Middle frontal gyrus (tissue), 1 donor: ENCODE results near the gene PRX.
"Not testable (repeated sequence)": the region's sequence is repeated elsewhere in the genome, so short reads cannot be mapped to it uniquely, and the experiment has no call there.

Experiments used
- DNase-seq: peaks from one replicate; pipeline ENCODE4 v3.0.0-alpha.2; 2015; ENCODE audit warnings: low spot score; ENCODE audit errors: extremely low spot score

Gene PRX, protein sequence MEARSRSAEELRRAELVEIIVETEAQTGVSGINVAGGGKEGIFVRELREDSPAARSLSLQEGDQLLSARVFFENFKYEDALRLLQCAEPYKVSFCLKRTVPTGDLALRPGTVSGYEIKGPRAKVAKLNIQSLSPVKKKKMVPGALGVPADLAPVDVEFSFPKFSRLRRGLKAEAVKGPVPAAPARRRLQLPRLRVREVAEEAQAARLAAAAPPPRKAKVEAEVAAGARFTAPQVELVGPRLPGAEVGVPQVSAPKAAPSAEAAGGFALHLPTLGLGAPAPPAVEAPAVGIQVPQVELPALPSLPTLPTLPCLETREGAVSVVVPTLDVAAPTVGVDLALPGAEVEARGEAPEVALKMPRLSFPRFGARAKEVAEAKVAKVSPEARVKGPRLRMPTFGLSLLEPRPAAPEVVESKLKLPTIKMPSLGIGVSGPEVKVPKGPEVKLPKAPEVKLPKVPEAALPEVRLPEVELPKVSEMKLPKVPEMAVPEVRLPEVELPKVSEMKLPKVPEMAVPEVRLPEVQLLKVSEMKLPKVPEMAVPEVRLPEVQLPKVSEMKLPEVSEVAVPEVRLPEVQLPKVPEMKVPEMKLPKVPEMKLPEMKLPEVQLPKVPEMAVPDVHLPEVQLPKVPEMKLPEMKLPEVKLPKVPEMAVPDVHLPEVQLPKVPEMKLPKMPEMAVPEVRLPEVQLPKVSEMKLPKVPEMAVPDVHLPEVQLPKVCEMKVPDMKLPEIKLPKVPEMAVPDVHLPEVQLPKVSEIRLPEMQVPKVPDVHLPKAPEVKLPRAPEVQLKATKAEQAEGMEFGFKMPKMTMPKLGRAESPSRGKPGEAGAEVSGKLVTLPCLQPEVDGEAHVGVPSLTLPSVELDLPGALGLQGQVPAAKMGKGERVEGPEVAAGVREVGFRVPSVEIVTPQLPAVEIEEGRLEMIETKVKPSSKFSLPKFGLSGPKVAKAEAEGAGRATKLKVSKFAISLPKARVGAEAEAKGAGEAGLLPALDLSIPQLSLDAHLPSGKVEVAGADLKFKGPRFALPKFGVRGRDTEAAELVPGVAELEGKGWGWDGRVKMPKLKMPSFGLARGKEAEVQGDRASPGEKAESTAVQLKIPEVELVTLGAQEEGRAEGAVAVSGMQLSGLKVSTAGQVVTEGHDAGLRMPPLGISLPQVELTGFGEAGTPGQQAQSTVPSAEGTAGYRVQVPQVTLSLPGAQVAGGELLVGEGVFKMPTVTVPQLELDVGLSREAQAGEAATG (N-terminal part only)

DNA sequence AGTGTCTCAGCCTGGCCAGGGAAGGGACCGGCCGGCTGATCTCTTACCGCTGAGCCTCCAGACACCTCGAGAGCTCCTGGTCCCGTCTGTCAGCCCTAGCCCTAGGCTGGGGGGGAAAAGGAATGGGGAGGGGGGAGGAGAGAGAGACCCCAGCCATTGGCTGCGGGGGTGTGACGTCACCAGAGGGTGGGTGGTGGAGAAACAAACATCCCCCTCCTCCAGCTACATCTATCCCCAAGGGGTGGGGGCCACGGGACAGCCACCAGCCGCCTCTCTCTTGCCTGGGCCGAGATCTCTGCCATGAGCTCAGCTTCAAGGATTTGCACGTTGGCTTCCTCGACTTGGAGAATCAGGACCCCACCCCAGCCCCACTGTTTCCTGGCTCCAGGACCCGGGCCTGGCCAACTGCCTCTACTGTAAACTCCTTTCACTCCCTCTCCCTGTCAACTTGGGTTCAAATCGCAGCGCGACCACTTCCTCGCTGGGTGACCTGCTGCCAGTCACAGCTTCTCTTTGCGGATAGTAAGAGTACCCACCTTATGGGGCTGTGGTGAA, at the start of gene PRX:
Gene PRX, minus strand, starts transcription at position 88 of the 555 bp plus-strand sequence. CDS start 5,446 bp downstream, outside the sequence.
- no peak for DNase-seq

DNA sequence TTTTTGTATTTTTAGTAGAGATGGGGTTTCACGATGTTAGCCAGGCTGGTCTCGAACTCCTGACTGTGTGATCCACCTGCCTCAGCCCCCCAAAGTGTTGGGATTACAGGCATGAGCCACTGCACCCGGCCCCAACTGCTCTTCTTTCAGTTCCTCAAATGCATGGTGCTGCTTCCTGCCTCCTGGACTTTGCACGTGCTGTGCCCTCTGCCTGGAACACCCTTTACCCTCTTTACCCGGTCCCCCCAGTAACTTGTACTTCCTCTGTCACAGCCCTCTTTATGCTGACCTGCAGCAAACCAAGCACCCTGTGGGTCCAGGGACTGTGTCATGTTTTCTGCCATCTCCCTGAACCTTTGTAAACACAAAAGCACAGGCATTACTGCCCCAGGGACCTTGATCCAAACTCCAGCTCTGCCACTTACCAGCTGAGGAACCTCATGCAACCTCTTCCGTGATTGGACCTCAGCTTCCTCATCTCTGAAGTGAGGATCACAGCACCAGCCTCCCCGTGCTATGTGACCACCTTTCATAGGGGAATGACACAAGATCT, 48.6 kb upstream of the PRX start:
- no peak for DNase-seq

DNA sequence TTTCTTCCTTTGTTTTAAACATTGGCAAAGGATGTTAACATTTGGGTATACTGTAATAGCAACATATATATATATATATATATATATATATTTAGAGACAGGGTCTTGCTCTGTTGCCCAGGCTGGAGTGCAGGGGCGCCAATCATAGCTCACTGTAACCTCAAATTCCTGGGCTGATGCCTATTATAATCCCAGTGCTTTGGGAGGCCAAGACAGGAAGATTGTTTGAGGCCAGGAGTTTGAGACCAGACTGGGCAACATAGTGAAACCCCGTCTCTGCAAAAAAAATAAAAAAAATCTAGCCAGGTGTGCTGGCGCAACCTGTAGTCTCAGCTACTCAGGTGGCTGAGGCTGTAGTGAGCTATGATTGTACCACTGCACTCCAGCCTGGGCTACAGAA, 47.0 kb upstream of the PRX start:
- no peak for DNase-seq

DNA sequence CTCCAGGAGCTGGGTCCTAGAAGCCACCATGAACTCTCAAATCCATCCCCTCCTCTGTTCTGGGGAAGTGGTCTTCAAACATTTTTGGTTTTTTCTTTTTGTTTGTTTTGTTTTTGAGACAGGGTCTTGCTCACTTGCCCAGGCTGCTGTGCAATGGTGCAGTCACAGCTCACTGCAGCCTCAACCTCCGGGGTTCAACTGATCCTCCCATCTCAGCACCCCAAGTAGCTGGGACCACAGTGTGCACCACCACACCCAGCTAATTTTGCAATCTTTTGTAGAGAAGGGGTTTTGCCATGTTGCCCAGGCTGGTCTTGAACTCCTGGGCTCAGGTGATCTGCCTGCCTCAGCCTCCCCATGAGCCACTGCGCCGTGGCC, 45.4 kb upstream of the PRX start:
- no peak for DNase-seq

DNA sequence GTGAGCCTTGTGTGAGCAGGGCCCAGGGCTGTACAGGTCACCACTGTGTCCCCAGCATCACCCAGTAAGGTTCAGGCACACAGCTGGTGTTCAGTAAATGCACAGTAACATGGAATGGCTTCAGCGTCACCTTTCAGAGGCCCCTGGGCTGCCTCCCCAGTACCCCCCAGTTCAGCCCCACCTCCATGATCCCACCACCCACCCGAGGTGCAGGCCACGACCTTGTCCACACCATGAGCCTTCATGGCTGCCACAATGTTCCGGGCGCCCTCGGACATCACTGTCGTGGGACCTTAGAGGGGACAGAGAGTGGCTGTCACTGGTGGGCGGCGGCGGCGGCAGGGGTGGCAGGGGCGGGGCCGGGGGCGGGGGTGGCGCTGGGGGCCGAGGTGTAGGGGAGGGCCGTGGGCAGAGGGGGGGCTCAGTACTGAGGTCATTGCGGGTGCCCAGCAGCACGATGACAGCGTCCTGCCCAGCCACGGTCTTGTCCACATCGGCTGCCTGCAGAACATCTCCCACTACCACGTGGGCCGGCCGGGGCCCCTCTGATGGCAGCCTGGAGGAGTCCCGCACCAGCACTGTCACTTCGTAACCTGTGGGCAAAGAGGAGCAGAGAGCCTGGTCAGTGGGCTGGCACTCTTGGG, 44.9 kb upstream of the PRX start:
- DNase-seq, result no peak

DNA sequence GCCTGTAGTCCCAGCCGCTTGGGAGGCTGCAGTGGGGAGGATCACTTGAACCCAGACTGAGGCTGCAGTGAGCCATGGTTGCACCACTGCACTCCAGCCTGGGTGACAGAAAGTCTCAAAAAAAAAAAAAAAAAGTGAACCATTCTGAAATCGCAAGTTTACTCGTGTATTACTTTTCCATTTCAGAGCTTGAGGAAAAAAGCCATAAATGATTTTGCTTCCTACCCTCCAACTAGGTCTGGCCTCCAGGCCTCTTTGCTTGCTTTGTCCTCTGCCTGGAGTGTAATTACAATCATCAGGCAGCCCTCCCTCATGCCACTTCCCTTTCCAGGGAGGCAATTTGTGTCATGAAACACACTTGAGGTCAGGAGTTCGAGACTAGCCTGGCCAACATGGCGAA, 43.9 kb upstream of the PRX start:
- no peak for DNase-seq

DNA sequence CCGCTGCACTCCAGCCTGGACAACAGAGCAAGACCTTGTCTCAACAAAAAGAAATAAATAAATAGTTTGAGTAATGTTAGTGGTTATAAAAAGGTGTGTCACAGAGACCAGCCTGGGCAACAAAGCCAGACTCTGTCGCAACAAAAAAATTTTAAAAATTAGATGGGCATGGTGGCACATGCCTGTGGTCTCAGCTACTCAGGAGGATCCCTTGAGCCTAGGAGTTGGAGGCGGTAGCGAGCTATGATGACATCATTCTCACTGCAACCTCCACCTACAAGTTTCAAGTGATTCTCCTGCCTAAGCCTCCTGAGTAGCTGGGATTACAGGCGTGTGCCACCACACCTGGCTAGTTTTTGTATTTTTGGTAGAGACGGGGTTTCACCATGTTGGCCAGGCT, 40.8 kb upstream of the PRX start:
- not testable (repeated sequence) for DNase-seq

DNA sequence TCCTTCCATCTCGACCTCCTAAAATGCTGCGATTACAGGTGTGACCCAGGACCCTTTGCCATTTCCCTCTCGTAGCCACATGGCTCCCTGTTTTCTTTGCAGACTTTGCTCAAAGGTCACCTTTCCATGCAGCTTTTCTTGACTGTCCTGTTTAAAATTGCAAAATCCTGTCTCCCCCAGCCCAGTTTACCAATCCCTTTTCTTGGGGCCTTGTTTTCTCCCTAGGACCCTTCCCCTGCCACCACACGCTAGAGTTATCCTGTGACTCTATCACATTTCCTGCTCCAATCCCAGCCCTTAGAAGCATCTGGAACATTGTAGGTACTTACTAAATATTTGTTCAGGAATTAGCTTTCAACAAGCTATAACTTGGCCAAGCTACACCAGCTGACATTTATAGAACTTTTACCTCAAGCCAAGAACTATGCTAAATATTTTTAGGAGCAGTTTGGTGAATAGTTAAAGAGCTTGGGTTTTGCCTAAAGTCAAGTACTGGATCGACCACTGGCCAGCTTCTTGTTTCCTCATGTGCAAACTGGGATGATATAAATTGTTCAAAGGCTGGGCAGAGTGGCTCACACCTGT, 40.1 kb upstream of the PRX start:
- no peak for DNase-seq

DNA sequence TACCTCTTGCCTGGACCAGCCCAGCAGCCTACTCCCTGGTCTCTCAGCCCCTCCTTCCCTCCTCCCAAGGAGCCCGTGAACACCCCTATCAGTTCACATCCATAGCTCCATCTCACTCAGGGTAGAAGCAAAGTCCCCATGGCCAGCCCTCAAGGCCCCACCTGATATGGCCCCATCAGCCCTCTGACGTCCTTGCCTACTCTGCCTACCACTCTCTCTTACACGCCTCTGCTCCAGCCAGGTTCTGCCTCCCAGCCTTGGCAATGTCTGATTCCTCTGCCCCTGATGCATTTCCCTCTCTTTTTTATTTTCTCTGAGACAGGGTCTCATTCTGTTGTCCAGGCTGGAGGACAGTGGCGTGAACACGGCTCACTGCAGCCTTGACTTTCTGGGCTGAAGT, 38.8 kb upstream of the PRX start:
- DNase-seq, result no peak

DNA sequence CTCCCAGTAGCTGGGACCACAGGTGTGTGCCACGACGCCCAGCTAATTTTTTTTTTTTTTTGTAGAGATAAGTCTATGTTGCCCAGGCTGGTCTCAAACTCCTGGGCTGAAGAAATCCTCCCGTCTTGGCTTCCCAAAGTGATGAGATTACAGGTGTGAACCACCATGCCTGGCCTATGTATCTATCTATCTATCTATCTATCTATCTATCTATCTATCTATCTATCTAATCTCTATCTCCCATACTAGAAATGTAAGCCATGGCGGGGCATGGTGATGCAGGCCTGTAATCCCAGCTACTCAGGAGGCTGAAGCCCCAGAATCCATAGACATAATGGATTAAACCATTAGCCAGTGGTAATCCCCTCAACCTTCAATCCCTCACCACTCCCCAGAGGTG, 37.5 kb upstream of the PRX start:
- no peak for DNase-seq

DNA sequence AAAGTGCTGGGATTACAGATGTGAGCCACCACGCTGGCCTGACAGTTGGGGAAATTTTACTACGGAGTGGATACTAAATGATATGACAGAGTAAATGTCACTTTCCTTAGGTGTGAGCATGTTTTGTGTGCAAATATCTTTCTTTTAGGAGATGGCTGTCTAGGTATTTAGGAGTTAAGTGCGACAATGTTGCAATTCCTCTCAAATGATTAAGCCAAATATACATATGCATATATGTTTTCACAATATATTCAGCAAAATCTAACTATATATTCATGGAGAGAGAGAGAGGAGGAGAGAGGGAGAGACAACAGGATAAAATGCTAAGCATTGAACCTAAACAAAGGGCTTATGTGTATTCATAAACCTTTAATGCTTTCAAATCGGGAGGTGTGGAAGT, 36.3 kb upstream of the PRX start:
- no peak for DNase-seq

DNA sequence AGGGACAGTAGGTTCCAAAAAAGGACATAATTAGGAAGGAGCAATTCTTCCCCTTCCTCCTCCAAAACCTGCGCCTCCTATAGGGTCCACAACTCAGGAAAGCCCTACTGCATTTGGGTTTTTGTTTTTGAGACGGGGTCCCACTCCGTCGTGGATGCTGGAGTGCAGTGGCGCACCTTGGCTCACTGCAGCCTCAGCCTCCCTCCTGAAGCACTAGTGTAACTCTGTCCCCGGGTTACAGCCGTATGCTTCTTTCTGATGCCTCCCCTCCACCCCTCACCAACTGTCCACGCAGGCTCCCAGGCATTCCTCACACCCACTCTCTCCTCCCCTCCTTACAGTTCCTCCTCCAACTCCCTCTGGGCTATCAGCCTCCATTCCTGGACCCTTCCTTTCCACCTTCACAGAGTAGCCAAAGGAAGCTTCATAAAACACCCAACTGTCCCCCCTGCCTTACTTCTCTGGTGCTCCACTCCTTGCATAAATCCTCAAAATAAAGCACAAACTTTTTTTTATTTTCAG, 33.1 kb upstream of the PRX start:
- no peak for DNase-seq

DNA sequence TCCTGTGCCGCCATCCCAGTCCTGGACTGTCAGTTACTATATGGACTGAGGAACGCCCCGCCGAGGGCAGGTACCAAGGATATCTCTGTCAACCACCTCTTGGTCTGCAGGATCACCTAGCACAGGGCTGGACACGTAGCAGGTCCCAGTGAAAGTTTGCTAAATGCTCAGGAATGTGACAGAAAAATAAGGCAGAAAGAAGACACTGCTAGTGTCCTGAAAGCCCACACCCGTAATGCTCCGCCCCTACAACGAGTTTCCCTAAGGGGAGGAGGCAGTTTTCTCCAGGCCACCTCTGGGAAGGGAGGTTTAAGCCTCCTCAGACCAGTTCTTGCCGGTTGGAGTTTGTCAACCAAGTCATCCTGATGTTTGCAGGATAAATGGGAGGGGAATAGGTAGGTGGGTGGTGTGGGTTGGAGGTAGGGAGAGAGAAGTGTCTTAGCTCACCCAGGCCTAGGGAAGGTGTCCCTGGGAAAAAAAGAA, 32.6 kb upstream of the PRX start:
- DNase-seq, result no peak

DNA sequence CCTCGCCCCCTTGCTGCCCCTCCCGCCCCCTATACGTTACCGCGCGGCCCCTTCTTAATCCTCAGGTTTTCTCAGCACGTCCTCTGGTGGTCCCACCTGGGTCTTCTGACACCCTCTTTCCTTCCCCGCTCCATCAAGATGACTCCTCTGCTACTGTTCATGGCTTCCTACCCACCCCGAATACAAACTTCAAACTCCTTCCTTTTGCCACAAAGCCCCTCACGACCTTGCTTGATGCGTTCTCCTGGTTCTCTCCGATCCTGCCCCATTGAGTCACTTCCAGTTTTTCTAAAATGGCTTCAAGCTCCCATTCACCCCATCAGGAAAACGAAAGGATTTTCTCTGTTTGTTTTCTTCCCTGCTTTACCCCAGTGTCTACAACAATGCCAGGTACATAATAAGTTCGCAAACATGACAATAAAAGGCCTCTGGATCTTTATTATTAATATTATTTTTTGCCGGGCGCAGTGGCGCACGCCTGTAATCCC, 31.7 kb upstream of the PRX start:
- no peak for DNase-seq

DNA sequence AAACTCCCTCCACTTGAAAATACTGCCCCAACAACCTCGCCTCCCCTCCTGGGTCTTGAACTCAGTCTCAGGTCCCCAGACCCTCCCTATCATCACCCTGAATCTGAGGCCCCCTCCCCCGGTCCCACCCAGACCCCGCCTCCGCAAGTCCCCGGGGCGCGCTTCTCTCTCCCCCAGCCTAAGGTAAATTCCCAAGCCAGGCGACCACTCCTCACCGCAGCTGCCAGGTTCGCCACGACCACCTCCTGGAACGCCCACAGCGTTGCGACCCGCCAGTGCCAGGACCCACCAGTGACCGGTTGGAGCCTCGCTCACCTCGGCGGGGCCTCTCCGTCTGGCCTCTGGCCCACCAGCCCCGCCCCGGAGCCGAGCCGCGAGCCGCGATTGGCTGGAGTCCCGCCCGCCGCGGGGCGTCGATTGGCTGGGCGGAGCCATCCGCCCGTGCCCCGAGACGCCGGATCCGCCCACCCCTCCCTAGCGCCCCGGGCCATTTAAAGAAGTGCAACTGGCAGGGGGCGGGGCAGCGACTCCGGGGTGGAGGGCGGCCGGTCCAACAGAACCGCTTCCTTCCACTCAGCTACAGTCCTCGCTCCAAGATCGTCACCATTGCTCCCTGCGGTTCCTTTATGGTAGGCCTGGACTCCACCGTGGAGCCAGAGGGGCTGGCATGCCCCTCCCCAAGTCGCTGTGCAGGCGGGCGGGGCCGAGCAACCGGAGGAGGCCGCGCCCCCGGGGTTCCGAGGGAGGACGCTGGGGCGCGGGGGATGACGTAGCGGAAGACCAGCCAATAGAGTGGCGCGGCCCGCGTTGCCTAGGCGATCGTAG, 31.0 kb upstream of the PRX start, which contains the start of gene SERTAD3:
Gene SERTAD3, minus strand, starts transcription at position 336 of the 825 bp plus-strand sequence. CDS start 2,255 bp downstream, outside the sequence.
- peak; percentile 90 for DNase-seq

DNA sequence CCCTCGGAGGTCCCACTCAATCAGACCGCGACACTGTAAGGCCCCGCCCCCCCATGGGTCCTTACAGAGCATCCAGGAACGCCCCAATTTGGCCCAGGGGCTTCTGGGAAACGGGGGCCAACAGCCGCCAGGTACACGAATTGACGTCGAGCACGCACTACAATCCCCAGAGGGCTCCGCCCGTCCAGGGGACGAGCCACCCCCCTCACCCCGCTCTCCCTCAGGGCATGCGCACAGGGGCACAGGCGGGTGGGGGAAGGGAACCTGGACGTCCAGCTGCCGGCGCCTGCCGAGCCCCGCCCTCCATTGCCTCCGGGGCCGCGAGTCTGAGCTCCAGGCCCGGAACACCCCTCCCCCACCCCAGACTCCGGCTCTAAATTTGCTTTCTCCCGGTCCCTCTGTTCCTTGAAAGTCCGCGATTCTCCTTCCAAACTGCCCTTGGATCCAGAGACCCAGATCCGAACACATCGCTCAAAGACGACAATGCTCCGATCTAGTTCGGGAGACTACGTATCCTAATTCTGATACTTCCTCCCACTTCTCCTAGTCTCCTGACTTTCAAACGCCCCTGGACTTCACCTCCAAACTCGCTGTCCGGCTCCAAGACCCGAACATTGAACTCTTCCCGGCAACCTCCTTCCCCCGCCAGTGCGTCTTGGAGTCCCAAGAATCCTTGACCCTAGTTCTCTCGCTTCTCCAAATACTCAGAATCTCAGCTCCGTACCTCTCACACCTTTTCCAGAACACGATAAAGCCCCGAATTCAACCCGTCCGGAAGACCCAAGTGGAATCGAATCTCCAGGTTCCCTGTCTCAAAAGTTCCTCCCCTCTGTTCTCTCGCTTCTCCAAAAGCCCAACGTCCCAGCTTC, 30.2 kb upstream of the PRX start:
- peak; percentile 94 for DNase-seq

DNA sequence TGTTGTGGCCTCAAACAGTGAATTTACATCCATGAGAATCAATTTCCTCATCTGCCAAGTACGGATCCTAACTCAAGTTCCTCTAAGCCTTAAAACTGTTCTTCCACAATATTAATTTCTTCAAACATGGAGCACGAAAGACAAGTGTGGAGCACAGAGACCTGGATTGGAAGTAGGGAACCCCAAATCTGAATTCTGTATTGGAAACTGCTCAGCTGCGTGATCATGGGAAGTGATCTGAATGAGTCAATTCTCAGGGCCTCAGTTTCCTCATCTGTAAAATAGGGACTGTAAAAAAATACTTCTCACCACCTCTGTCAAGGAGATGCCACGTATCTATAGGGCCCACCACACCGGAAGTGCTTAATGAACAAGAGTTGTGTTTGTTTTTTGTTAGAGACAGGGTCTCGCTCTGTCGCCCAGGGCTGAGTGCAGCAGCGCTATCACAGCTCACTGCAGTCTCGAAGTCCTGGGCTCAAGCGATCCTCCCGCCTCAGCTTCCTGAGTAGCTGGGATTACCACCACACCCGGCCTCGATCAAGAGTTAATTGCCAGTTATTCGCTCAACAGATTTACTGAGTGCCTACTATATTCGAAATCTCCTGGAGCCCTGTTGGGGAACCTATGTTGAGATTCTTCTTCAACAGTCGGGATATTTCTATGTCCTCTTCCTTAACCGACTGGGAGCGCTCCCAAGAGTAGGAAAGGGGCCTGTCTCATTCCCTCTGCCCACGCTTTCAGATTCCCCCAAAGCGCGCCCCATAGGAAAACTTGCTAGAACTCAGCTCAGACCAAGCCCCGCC, 29.4 kb upstream of the PRX start:
- no peak for DNase-seq
